Omental fat pad (tissue), 4 donors: Measurements from ENCODE around the gene LPIN2. TPM values are rescaled to one million over a fixed set of nuclear protein-coding genes. Genes with fewer than 3 reads are reported as not detected.
"Not testable (repeated sequence)": the region's sequence is repeated elsewhere in the genome, so short reads cannot be mapped to it uniquely, and the experiment has no call there.

Experiments
- ATAC-seq: fragments of 150-250 bp; one replicate; pipeline ENCODE4 v1.9.1; 2016; ENCODE audit warnings: mild to moderate bottlenecking, moderate library complexity; ENCODE audit not compliant: low FRiP score
- DNase-seq: peaks from one replicate; pipeline ENCODE4 v3.0.0-alpha.2; 2019; ENCODE audit warnings: low spot score
- total RNA-seq, 4 donors: library from RNA; depleted of rRNA; stranded (reverse); fragments of >200 nt; gene quantifications; one replicate each; pipeline ENCODE4 v1.1.0, GENCODE V29; 2016
- TF ChIP-seq, protein P1 (sequence below), 3 donors: fragments of 450-650 bp; IDR thresholded peaks; one replicate each; pipeline ENCODE4 v1.5.1; 2016 to 2017; ENCODE audit warnings: antibody characterized with exemption in 3 of 3, mild to moderate bottlenecking in 3 of 3, moderate library complexity in 2 of 3

LPIN2 gene
- total RNA-seq, 4 donors from 2014 or later = 21.3 to 35.5 (median 31.7) TPM

DNA sequence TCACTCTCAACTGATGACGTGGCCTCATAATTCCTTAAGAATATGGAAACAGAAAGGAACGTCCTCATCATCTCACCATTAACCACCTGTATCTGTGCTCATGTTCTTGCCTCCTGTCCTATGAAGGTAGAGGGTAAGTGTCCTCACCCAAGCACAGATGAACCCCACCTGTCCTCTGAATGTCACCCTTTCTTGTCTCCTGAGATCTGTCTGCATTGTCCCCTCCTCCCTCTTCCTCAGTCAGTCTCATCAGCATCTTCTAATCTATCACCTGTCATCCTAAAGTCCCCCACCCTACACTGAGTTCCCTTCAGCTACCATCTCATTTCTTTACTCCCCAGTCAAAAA is 39.4 kb upstream of the LPIN2 start:
- DNase-seq (no peak), ATAC-seq (no peak)
- TF ChIP-seq, protein P1, sequence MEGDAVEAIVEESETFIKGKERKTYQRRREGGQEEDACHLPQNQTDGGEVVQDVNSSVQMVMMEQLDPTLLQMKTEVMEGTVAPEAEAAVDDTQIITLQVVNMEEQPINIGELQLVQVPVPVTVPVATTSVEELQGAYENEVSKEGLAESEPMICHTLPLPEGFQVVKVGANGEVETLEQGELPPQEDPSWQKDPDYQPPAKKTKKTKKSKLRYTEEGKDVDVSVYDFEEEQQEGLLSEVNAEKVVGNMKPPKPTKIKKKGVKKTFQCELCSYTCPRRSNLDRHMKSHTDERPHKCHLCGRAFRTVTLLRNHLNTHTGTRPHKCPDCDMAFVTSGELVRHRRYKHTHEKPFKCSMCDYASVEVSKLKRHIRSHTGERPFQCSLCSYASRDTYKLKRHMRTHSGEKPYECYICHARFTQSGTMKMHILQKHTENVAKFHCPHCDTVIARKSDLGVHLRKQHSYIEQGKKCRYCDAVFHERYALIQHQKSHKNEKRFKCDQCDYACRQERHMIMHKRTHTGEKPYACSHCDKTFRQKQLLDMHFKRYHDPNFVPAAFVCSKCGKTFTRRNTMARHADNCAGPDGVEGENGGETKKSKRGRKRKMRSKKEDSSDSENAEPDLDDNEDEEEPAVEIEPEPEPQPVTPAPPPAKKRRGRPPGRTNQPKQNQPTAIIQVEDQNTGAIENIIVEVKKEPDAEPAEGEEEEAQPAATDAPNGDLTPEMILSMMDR (IDR thresholded peaks at IDR 0.05) = no peak

DNA sequence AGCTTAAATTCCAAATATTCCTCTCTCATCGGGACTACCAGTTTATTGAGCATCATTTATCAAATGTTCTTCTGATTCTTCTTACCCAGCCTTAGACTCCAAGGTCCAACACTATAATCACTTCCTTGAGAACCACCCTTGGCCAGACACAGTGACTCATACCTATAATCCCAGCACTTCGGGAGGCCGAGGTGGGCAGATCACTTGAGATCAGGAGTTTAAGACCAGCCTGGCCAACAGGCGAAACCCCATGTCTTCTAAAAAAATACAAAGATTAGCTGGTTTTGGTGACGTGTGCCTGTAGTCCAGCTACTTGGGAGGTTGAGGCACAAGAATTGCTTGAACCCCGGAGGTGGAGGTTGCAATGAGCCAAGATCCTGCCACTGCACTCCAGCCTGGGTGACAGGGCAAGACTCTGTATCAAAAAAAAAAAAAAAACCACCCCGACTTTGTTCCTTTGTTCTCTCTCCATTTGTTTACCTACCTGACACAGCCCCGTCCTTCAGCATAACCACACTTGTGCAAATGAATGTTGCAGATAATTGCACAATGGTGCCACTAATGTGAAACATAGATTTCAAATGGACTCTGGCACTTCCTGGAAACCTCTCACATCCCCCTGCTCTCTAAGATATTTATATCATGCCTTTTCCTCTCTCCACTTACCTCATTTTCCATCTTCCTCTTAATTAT is 38.9 kb upstream of the LPIN2 start:
- TF ChIP-seq, protein P1 (IDR thresholded peaks at IDR 0.05) = no peak
- DNase-seq (no peak), ATAC-seq (no peak)

DNA sequence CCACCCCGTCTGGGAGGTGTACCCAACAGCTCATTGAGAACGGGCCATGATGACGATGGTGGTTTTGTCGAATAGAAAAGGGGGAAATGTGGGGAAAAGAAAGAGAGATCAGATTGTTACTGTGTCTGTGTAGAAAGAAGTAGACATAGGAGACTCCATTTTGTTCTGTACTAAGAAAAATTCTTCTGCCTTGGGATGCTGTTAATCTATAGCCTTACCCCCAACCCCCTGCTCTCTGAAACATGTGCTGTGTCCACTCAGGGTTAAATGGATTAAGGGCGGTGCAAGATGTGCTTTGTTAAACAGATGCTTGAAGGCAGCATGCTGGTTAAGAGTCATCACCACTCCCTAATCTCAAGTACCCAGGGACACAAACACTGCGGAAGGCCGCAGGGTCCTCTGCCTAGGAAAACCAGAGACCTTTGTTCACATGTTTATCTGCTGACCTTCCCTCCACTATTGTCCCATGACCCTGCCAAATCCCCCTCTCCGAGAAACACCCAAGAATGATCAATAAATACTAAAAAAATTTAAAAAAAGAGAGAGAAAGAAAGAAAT is 37.0 kb upstream of the LPIN2 start:
- not testable (repeated sequence) for ATAC-seq, DNase-seq

DNA sequence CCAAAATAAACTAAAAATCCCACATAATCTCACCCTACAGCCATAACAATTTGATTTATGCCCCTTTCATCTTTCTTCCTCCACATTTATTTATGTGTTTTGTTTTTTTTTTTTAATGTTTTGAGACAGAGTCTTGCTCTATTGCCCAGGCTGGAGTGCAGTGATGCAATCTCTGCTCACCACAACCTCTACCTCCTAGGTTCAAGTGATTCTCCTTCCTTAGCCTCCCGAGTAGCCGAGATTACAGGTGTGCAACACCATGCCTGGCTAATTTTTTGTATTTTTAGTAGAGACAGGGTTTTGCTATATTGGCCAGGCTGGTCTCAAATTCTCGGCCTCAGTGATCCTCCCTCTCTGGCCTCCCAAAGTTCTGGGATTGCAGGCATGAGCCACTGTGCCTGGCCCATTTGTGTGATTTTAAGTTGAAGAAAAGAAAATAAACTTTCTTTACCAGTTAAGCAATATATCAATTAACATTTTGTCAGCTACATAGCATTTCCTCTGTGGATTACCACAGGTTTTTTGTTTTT is 35.9 kb upstream of the LPIN2 start:
- TF ChIP-seq, protein P1 (IDR thresholded peaks at IDR 0.05) = no peak
- ATAC-seq (no peak), DNase-seq (no peak)

DNA sequence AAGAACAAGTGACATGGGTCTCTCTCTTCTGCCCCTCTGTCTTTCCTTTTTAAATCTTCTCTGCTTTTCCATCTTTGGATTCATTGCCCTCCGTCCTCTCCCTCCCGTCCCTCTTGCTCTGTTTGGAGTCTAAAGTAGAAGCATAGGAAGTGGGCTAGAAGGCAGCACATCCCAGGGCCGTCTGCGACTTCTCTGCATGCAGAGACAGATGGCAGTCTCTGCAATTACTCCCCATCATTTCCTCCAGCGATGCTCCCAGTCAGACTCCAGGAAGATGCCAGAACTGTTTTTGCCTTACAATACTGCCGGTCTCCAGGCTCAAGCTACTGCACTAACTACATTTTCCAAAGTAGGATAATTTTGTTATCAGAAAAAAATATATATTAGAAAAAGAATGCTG is 35.2 kb upstream of the LPIN2 start:
- TF ChIP-seq, protein P1 (IDR thresholded peaks at IDR 0.05) = no peak
- DNase-seq (no peak), ATAC-seq (no peak)

DNA sequence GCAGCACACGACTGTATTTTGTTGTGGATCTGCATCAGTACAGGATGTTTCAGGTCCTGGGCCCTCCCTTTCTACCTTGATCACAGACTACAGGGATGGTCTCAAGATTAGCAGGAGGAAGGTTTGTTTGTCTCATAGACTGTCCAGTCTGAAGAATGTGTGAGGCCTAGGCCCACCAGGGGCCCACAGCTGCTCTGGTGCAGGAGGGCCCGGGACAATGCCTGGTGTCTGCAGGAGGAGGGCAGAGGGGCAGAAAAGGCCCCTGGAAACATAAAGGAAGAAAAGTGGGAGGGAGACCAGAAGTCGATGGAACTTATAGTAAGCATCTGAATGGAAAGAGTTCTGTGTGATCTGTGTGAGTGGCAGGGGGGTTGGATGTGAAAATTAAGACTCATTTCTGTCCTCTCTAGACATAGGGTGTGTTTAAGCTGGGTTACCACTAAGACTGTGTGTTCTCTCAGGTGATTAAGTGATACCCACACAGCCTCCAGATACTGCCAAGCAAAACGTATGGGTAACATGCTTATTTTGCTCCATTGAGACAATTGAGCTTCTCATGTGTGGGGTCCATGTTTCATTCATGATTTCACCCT is 33.4 kb upstream of the LPIN2 start:
- ATAC-seq (no peak), DNase-seq (no peak)
- TF ChIP-seq, protein P1 (IDR thresholded peaks at IDR 0.05) = no peak

DNA sequence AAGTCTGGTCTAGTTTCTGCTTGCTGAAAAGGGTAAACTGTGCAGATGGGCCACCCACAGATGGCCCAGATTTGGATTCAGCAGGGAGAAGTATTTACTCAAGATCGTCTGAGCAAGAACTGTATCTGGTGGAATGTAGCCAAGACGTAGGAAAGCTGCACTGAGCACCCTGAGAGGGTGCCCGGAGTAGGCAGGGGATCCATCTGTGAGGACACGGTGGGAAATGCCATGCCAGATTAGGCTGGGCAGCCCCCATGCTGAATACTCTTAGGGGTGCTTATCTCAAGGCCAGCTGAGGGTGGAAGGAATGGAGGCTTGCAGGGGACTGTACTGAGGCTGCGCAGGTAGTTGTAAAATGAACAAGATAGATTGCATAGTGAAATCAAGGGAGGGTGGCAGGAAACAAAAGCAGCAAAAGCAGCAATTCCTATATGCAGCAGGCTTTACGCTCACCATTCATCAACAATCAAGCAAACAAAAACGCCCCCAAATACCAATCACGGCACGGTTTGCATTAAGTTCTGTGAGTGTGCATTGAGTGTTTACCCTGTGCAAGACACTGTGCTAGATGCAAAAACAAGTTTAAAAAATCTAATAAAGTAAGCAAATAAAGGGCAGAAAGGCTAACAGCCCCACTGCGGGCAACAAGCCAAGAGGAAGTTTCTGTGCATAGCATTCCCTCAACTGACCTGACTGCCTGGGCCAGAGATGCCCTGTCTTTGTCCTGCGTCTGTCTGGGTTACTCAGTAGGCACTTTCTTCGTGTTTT is 32.2 kb upstream of the LPIN2 start:
- no peak for DNase-seq
- no peak for ATAC-seq

More for the DNA sequence above, 32.2 kb upstream of the LPIN2 start:
- TF ChIP-seq, protein P1 (IDR thresholded peaks at IDR 0.05) = no peak
